Pancreas (tissue), 10 donors: ENCODE results near the gene LIMK2. TPM values are rescaled to one million over a fixed set of nuclear protein-coding genes. Genes with fewer than 3 reads are reported as not detected.
"Not testable (repeated sequence)": the region's sequence is repeated elsewhere in the genome, so short reads cannot be mapped to it uniquely, and the experiment has no call there.

Source experiments
- ATAC-seq, 4 donors: fragments of 200-7000 bp; cut with Tn5 transposase; one replicate each; pipeline versions ENCODE4 v1.8.0 to v1.9.1; 2020; ENCODE audit warnings: mild to moderate bottlenecking in 4 of 4, moderate library complexity in 4 of 4
- DNase-seq, 6 donors: peaks; one replicate each; pipeline ENCODE4 v3.0.0-alpha.2; 2020
- FAIRE-seq: peaks from 2 replicates; lab custom pipeline; 2012; peaks lifted over from hg19 to GRCh38; lab: Jason Lieb, UNC
- H3K27ac ChIP-seq, 4 donors: fragments of 200-600 bp; sonication (generic); 1 replicate in 3 of 4; 2 replicates in 1 of 4; pipeline versions ENCODE4 v1.5.0 to v1.8.0; 2020
- H3K27me3 ChIP-seq, 4 donors: fragments of 200-600 bp; one replicate each; pipeline ENCODE4 v1.8.0; 2021
- H3K36me3 ChIP-seq, 3 donors: fragments of 200-600 bp; sonication (generic) in 1 of 3; one replicate each; pipeline versions ENCODE4 v1.5.0 to v1.8.0; 2020 to 2021
- H3K4me1 ChIP-seq, 3 donors: fragments of 200-600 bp; one replicate each; pipeline ENCODE4 v1.8.0; 2021
- H3K4me3 ChIP-seq, 4 donors: fragments of 200-600 bp; sonication (generic) in 2 of 4; one replicate each; pipeline versions ENCODE4 v1.5.0 to v1.8.0; 2020 to 2021
- H3K9me3 ChIP-seq, 4 donors: fragments of 200-600 bp; one replicate each; pipeline ENCODE4 v1.8.0; 2021
- CTCF ChIP-seq, 4 donors: fragments of 200-600 bp; sonication (generic) in 3 of 4; IDR thresholded peaks; one replicate each; pipeline versions ENCODE4 v1.5.0 to v1.8.0; 2021; ENCODE audit warnings: antibody characterized with exemption in 4 of 4
- WGBS, 2 donors: extraction: QIAGEN DNeasy Blood & Tissue Kit; methylation state at CpG; one replicate each; pipeline ENCODE4 v1.1.7; 2013; 5-methylcytosine and 5-hydroxymethylcytosine counted together
- intact Hi-C, 3 donors: fragments of 100-400 bp; cut with DNase I; formaldehyde crosslinking; loops; one replicate each; pipeline versions ENCODE4 v1.11.1 to v1.14.2; 2022
- polyA plus RNA-seq, 2 donors: library from polyadenylated mRNA; stranded (reverse); fragments of 200-250 nt; gene quantifications; one replicate each; pipeline ENCODE4 v1.2.3, GENCODE V29; 2013
- total RNA-seq, 6 donors: library from RNA; stranded (reverse); fragmentation: NEBNext Ultra II Directional in 4 of 6; extraction: Animal tissue kit (Norgen Biotek cat#: 25700) in 4 of 6; gene quantifications; one replicate each; pipeline versions ENCODE4 v1.2.1 to v1.2.4, GENCODE V29; 2021 to 2023
- donor health status: healthy with polysubstance abuse.
- donor health status: DM: no; HTN: no; CAD: no; lungs with moderate emphysema.
- donor health status: DM: no; HTN: no; CAD: no.
- donor health status: control.
- donor health status: control.
- donor health status: Bipolar disorder and iron deficiency.
- donor health status: DM: yes; HTN: yes; CAD: no.
- donor health status: DM: no; HTN: no; CAD: no.
- donor health status: DM: no; HTN: no; CAD: no.
- donor health status: DM: yes; HTN: yes; CAD: no.

The LIMK2 gene
- total and polyA plus RNA-seq, 8 donors = 20.5 to 34.9 (median 25.1) TPM

- Histone ChIP-seq H3K9me3 (no peaks in the 10 kb centered on the region), H3K4me1 (peaks cover 49 to 75% (median 58%) of the 10 kb centered on the region in 3 donors), H3K4me3 (peak overlapping the region in 1 of 4 donors; percentile 2), H3K27ac (peak overlapping the region in 3 of 4 donors; percentile 16 to 84 (median 81)), H3K36me3 (no peaks in the 10 kb centered on the region), H3K27me3 (no peaks in the 10 kb centered on the region)
- no peak for TF ChIP-seq CTCF (IDR thresholded peaks at IDR 0.05)
- 34 to 36% methylated on average over 6 of the region's 6 CpGs for WGBS, 2 donors
- FAIRE-seq (no peak), ATAC-seq (no peak), DNase-seq (no peak)
- intact Hi-C loops = no loop called here
These were observed 3.0 kb downstream of the LIMK2 start for GRCh38 chr22:31215018-31215535.

DNA sequence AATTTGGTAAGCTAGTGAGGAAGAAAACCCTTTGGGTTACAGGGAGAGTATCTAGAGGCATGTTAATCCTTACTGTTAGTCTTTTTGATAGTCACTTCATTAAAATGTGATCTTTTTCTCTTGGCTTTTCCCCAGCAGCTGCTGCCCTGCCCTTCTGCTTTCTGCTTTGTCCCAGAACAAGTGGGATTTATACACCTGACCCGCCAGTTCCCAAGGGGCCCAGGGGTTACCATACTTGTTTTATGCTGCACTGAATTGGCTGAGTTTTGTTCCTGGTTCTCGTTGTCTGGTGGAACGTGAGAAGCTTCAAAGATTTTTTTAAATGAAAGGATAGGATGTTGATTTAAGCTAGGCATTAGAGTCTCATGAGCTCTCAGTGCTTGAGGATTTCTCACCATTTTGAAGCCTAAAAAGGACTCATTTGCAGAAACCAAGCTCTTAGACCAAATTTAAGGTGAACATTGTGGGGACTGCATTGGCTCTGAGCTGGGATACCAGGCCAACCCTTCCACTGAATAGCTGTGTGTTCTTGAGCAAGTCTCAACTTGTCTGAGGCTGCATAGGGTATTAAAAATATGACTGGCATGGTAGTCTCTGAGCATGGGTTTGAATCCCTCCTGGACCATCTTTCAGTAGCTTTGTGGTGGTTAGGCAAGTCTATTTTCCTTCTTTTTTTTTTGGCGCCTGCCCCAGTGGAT lies 6.6 kb downstream of the LIMK2 start:
- no peak for TF ChIP-seq CTCF (IDR thresholded peaks at IDR 0.05)
- Histone ChIP-seq H3K9me3 (no peaks in the 10 kb centered on the region), H3K4me3 (no peak overlapping the region), H3K27me3 (no peaks in the 10 kb centered on the region), H3K27ac (peak overlapping the region; percentile 49 to 84 (median 70)), H3K4me1 (peaks cover 58 to 94% (median 76%) of the 10 kb centered on the region in 3 donors), H3K36me3 (no peaks in the 10 kb centered on the region)
- intact Hi-C loops = no loop called here
- DNase-seq (no peak), ATAC-seq (no peak), FAIRE-seq (no peak)
- 41 to 45% methylated on average over 4 of the region's 4 CpGs for WGBS, 2 donors

- 75 to 78% methylated on average over 4 of the region's 4 CpGs for WGBS, 2 donors
- Histone ChIP-seq H3K27me3 (no peaks in the 10 kb centered on the region), H3K36me3 (no peaks in the 10 kb centered on the region), H3K4me1 (peaks cover 44 to 80% (median 62%) of the 10 kb centered on the region in 3 donors), H3K27ac (peak overlapping the region in 3 of 4 donors; percentile 48 to 84 (median 81)), H3K4me3 (no peak overlapping the region), H3K9me3 (no peaks in the 10 kb centered on the region)
- no peak for ATAC-seq
- intact Hi-C loops = no loop called here
- FAIRE-seq = no peak
- no peak for TF ChIP-seq CTCF (IDR thresholded peaks at IDR 0.05)
- no peak for DNase-seq
These were observed 9.0 kb downstream of the LIMK2 start for GRCh38 chr22:31221084-31221483.

DNA sequence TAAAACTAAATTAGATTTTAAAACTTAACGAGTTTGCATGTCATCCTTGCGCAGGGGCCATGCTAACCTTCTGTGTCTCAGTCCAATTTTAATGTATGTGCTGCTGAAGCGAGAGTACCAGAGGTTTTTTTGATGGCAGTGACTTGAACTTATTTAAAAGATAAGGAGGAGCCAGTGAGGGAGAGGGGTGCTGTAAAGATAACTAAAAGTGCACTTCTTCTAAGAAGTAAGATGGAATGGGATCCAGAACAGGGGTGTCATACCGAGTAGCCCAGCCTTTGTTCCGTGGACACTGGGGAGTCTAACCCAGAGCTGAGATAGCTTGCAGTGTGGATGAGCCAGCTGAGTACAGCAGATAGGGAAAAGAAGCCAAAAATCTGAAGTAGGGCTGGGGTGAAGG lies 10.6 kb downstream of the LIMK2 start:
- peak overlapping the region in 2 of 4 donors; percentile 44 to 81 for H3K27ac ChIP-seq
- 85 to 88% methylated on average over 5 of the region's 5 CpGs for WGBS, 2 donors
- no peak for TF ChIP-seq CTCF (IDR thresholded peaks at IDR 0.05)
- ATAC-seq = no peak
- no peak for FAIRE-seq
- no peaks in the 10 kb centered on the region for H3K27me3 ChIP-seq
- no peak for DNase-seq
- H3K4me1 ChIP-seq = peaks cover 28 to 67% (median 46%) of the 10 kb centered on the region in 3 donors
- intact Hi-C loops = no loop called here
- no peaks in the 10 kb centered on the region for H3K9me3 ChIP-seq
- no peaks in the 10 kb centered on the region for H3K36me3 ChIP-seq
- no peak overlapping the region for H3K4me3 ChIP-seq

DNA sequence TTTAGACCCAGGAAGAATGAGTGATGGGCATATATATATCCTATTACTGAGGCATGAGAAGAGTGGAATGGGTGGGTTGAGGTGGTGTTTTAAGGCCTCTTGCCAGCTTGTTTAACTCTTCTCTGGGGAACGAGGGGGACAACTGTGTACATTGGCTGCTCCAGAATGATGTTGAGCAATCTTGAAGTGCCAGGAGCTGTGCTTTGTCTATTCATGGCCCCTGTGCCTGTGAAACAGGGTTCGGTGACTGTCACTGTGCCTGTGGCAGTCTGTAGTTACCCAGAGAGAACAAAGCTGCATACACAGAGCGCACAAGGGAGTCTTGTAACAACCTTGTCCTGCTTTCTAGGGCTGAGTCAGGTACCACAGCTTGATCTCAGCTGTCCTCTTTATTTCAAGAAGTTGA lies 11.7 kb downstream of the LIMK2 start:
- intact Hi-C loops = no loop called here
- FAIRE-seq (no peak), DNase-seq (no peak), ATAC-seq (peak in 2 of 4 donors; percentile 22 to 30)
- Histone ChIP-seq H3K4me1 (peaks cover 22 to 65% (median 39%) of the 10 kb centered on the region in 3 donors), H3K9me3 (no peaks in the 10 kb centered on the region), H3K27me3 (no peaks in the 10 kb centered on the region), H3K4me3 (no peak overlapping the region), H3K27ac (peak overlapping the region in 3 of 4 donors; percentile 17 to 61 (median 44)), H3K36me3 (no peaks in the 10 kb centered on the region)
- TF ChIP-seq CTCF (IDR thresholded peaks at IDR 0.05) = no peak
- 38 to 39% methylated on average over 3 of the region's 3 CpGs for WGBS, 2 donors

DNA sequence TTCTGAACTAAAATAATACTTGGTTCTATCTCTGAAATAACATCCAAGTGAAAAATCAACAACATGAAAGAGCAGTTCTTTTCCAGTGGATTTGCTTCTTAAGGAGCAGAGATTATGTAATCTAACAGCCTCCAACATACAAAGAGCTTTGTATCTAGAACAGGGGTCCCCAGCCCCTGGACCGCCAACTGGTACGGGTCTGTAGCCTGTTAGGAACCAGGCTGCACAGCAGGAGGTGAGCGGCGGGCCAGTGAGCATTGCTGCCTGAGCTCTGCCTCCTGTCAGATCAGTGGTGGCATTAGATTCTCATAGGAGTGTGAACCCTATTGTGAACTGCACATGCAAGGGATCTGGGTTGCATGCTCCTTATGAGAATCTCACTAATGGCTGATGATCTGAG lies 12.6 kb downstream of the LIMK2 start:
- H3K27me3 ChIP-seq, H3K9me3 ChIP-seq, DNase-seq, intact Hi-C loops, FAIRE-seq, ATAC-seq, H3K36me3 ChIP-seq, H3K4me3 ChIP-seq: not testable (repeated sequence)
- whole genome bisulfite sequencing, 2 donors = 85 to 88% methylated on average over 4 of the region's 4 CpGs
- Histone ChIP-seq H3K27ac (peak overlapping the region in 1 of 4 donors; percentile 44), H3K4me1 (peaks cover 24 to 67% (median 36%) of the 10 kb centered on the region in 3 donors)
